HG02981 (cell line): ENCODE measurements around the gene CACNA1C.

Source experiments
- ATAC-seq: cut with Tn5 transposase; IDR thresholded peaks from one replicate; pipeline ENCODE4 v1.9.1; 2021; ENCODE audit warnings: mild to moderate bottlenecking, moderate library complexity; ENCODE audit not compliant: unreplicated experiment

The CACNA1C gene

GRCh38 chr12:2376908-2377657, 324.3 kb downstream of the CACNA1C start:
- no peak for ATAC-seq

GRCh38 chr12:2378835-2379330, 326.1 kb downstream of the CACNA1C start:
- ATAC-seq: no peak

GRCh38 chr12:2380946-2381345, 328.2 kb downstream of the CACNA1C start:
- no peak for ATAC-seq

- no peak for ATAC-seq
These were observed 329.8 kb downstream of the CACNA1C start for GRCh38 chr12:2382370-2383155.

GRCh38 chr12:2383325-2384028, 330.7 kb downstream of the CACNA1C start:
- no peak for ATAC-seq

- no peak for ATAC-seq
These were observed 331.2 kb downstream of the CACNA1C start for GRCh38 chr12:2384029-2384386.

GRCh38 chr12:2384533-2385351, 332.0 kb downstream of the CACNA1C start:
- ATAC-seq: no peak

GRCh38 chr12:2385529-2385928, 332.7 kb downstream of the CACNA1C start:
- ATAC-seq: no peak

GRCh38 chr12:2386566-2386965, 333.8 kb downstream of the CACNA1C start:
- no peak for ATAC-seq

GRCh38 chr12:2387103-2387834, 334.5 kb downstream of the CACNA1C start:
- no peak for ATAC-seq

- ATAC-seq: no peak
These were observed 336.4 kb downstream of the CACNA1C start for GRCh38 chr12:2389079-2389790.

GRCh38 chr12:2390133-2390532, 337.3 kb downstream of the CACNA1C start:
- ATAC-seq: no peak

- ATAC-seq: no peak
These were observed 338.1 kb downstream of the CACNA1C start for GRCh38 chr12:2390850-2391390.

- ATAC-seq: no peak
These were observed 339.0 kb downstream of the CACNA1C start for GRCh38 chr12:2391740-2392331.

GRCh38 chr12:2393016-2393415, 340.2 kb downstream of the CACNA1C start:
- ATAC-seq: no peak

GRCh38 chr12:2393996-2394395, 341.2 kb downstream of the CACNA1C start:
- no peak for ATAC-seq

GRCh38 chr12:2395354-2395977, 342.7 kb downstream of the CACNA1C start:
- ATAC-seq: no peak

- ATAC-seq: no peak
These were observed 343.7 kb downstream of the CACNA1C start for GRCh38 chr12:2396448-2396871.
